ENCODE measurements around the gene RNF26. TPM values are rescaled to one million over a fixed set of nuclear protein-coding genes. Genes with fewer than 3 reads are reported as not detected.
A peak's percentile ranks its signal among the peaks of the same experiment; 100 is the strongest.

RNF26 gene
- total and polyA plus RNA-seq, 4 donors: 8.2 to 25.4 (median 13.6) TPM

DNA sequence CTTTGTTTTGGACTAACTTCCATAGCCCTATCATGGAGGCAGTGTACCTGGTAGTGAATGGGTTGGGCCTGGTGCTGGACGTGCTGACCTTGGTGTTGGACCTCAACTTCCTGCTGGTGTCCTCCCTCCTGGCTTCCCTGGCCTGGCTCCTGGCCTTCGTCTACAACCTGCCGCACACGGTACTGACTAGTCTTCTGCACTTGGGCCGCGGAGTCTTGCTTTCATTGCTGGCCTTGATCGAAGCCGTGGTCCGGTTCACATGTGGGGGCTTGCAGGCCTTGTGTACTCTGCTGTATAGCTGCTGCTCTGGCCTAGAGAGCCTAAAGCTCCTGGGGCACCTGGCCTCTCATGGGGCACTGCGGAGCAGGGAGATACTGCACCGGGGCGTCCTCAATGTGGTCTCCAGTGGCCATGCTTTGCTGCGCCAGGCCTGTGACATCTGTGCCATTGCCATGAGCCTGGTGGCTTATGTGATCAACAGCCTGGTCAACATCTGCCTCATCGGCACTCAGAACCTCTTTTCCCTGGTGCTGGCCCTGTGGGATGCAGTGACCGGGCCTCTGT, 846 bp downstream of the RNF26 start:
- ATAC-seq (ENCODE audit: insufficient read depth, low FRiP score): no peak
- Histone ChIP-seq H3K9ac (ENCODE audit: insufficient read depth in 1 of 2, low read length in 2 of 2) (peak overlapping the region; percentile 47 to 89), H3K9me3 (ENCODE audit: control insufficient read depth in 4 of 4, insufficient read depth in 3 of 4, low read length in 3 of 4) (no peaks in the 10 kb centered on the region), H3K27ac (ENCODE audit: low read depth in 1 of 2, low read length in 1 of 2) (peak overlapping the region in 1 of 2 donors; percentile 82), H3K27me3 (ENCODE audit: control insufficient read depth in 3 of 3, insufficient read depth in 3 of 3, low read length in 2 of 3) (no peaks in the 10 kb centered on the region), H3K4me3 (no peak overlapping the region), H3K4me1 (ENCODE audit: control insufficient read depth in 5 of 5, insufficient read depth in 5 of 5, low read length in 5 of 5) (peaks cover 0 to 62% (median 20%) of the 10 kb centered on the region in 5 donors), H3K36me3 (ENCODE audit: control insufficient read depth in 4 of 4, insufficient read depth in 4 of 4, low read length in 4 of 4) (peaks cover 0 to 7% (median 3%) of the 10 kb centered on the region in 4 donors)
- TF ChIP-seq, protein P1, sequence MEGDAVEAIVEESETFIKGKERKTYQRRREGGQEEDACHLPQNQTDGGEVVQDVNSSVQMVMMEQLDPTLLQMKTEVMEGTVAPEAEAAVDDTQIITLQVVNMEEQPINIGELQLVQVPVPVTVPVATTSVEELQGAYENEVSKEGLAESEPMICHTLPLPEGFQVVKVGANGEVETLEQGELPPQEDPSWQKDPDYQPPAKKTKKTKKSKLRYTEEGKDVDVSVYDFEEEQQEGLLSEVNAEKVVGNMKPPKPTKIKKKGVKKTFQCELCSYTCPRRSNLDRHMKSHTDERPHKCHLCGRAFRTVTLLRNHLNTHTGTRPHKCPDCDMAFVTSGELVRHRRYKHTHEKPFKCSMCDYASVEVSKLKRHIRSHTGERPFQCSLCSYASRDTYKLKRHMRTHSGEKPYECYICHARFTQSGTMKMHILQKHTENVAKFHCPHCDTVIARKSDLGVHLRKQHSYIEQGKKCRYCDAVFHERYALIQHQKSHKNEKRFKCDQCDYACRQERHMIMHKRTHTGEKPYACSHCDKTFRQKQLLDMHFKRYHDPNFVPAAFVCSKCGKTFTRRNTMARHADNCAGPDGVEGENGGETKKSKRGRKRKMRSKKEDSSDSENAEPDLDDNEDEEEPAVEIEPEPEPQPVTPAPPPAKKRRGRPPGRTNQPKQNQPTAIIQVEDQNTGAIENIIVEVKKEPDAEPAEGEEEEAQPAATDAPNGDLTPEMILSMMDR (IDR thresholded peaks at IDR 0.05; ENCODE audit: control extremely low read depth, extremely low read depth): no peak
- DNase-seq: no peak
- 72 to 77% methylated on average over 15 of the region's 15 CpGs for WGBS, 2 donors

DNA sequence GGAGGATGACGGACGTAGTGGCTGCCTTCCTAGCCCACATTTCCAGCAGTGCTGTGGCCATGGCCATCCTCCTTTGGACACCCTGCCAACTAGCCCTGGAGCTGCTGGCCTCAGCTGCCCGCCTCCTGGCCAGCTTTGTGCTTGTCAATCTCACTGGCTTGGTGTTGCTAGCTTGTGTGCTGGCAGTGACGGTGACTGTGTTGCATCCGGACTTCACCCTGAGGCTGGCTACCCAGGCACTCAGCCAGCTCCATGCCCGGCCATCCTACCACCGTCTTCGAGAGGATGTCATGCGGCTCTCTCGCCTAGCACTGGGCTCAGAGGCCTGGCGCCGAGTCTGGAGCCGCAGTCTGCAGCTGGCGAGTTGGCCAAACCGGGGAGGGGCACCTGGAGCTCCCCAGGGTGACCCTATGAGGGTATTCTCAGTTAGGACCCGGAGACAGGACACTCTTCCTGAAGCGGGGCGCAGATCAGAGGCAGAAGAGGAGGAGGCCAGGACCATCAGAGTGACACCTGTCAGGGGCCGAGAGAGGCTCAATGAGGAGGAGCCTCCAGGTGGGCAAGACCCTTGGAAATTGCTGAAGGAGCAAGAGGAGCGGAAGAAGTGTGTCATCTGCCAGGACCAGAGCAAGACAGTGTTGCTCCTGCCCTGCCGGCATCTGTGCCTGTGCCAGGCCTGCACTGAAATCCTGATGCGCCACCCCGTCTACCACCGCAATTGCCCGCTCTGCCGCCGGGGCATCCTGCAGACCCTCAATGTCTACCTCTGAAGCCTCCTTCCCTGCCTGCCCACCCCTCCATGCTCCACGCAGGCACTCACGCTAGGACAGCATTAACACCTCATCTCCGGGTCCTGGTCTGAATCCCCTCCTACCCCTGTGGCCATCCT, 1.6 kb downstream of the RNF26 start:
- TF ChIP-seq, protein P1 (IDR thresholded peaks at IDR 0.05; ENCODE audit: control extremely low read depth, extremely low read depth): no peak
- 88 to 90% methylated on average over 30 of the region's 30 CpGs for WGBS, 2 donors
- Histone ChIP-seq H3K4me3 (no peak overlapping the region), H3K4me1 (ENCODE audit: control insufficient read depth in 5 of 5, insufficient read depth in 5 of 5, low read length in 5 of 5) (peaks cover 0 to 59% (median 20%) of the 10 kb centered on the region in 5 donors), H3K36me3 (ENCODE audit: control insufficient read depth in 4 of 4, insufficient read depth in 4 of 4, low read length in 4 of 4) (peaks cover 0 to 7% (median 3%) of the 10 kb centered on the region in 4 donors), H3K27ac (ENCODE audit: low read depth in 1 of 2, low read length in 1 of 2) (no peak overlapping the region), H3K9me3 (ENCODE audit: control insufficient read depth in 4 of 4, insufficient read depth in 3 of 4, low read length in 3 of 4) (no peaks in the 10 kb centered on the region), H3K9ac (ENCODE audit: insufficient read depth in 1 of 2, low read length in 2 of 2) (no peak overlapping the region), H3K27me3 (ENCODE audit: control insufficient read depth in 3 of 3, insufficient read depth in 3 of 3, low read length in 2 of 3) (no peaks in the 10 kb centered on the region)
- DNase-seq (no peak), ATAC-seq (ENCODE audit: insufficient read depth, low FRiP score) (no peak)

DNA sequence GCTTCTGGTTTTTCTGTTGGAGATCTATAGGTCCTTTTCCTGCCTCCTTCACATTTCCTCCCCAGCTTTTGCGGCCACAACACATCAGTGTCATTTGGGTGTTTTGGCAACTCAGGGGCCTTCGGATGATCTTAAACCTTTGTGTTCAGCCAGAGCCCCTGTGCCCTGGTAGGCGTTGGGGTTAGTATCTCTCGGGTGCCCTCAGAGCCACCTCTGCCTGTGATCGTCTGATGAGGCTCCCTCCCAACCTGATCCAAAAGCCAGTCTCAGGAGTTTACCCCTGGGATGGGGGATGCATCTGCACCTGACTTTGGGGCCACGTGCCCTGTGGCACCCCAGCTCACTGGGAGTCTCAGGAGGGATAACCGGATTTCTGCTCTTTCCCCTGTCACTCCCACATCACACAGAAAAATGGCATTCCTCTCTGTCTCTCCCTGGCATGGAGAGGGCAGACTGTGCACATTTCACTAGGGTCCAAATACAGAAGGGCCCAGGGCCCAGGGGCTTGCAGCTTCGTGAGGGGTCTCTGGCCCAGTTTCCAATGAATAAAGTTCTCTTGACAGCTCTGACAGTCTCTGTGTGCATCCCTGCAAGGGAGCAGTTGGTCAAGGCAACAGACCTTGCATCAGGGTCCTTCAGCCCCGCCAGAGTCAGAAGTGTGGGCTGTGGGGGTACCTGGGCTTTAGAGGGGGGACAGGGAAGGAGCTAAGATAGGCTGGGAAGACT, 2.6 kb downstream of the RNF26 start:
- no peak for DNase-seq

More for the DNA sequence above, 2.6 kb downstream of the RNF26 start:
- Histone ChIP-seq H3K9ac (ENCODE audit: insufficient read depth in 1 of 2, low read length in 2 of 2) (no peak overlapping the region), H3K9me3 (ENCODE audit: control insufficient read depth in 4 of 4, insufficient read depth in 3 of 4, low read length in 3 of 4) (no peaks in the 10 kb centered on the region), H3K27me3 (ENCODE audit: control insufficient read depth in 3 of 3, insufficient read depth in 3 of 3, low read length in 2 of 3) (no peaks in the 10 kb centered on the region), H3K36me3 (ENCODE audit: control insufficient read depth in 4 of 4, insufficient read depth in 4 of 4, low read length in 4 of 4) (peaks cover 0 to 7% (median 3%) of the 10 kb centered on the region in 4 donors), H3K27ac (ENCODE audit: low read depth in 1 of 2, low read length in 1 of 2) (no peak overlapping the region), H3K4me1 (ENCODE audit: control insufficient read depth in 5 of 5, insufficient read depth in 5 of 5, low read length in 5 of 5) (peaks cover 0 to 63% (median 22%) of the 10 kb centered on the region in 5 donors), H3K4me3 (no peak overlapping the region)
- TF ChIP-seq, protein P1 (IDR thresholded peaks at IDR 0.05; ENCODE audit: control extremely low read depth, extremely low read depth): no peak
- no peak for ATAC-seq (ENCODE audit: insufficient read depth, low FRiP score)
- WGBS, 2 donors: 87 to 92% methylated on average over 9 of the region's 9 CpGs
